Testis (tissue), 2 donors: ENCODE data around the gene EPHA5.

Source experiments
- POLR2A ChIP-seq: fragments of 450-650 bp; IDR thresholded peaks from one replicate; pipeline ENCODE4 v1.6.1; 2017; ENCODE audit warnings: antibody characterized with exemption, mild to moderate bottlenecking, moderate library complexity
- TF ChIP-seq, protein P1 (sequence below), 3 experiments: fragments of 450-650 bp in 2 of 3; fragments of 200-600 bp in 1 of 3; sonication (generic) in 1 of 3; IDR thresholded peaks; one replicate each; pipeline ENCODE4 v1.5.1; 2016 to 2019; ENCODE audit warnings: antibody characterized with exemption in 3 of 3, mild to moderate bottlenecking in 2 of 3, moderate library complexity in 1 of 3

DNA sequence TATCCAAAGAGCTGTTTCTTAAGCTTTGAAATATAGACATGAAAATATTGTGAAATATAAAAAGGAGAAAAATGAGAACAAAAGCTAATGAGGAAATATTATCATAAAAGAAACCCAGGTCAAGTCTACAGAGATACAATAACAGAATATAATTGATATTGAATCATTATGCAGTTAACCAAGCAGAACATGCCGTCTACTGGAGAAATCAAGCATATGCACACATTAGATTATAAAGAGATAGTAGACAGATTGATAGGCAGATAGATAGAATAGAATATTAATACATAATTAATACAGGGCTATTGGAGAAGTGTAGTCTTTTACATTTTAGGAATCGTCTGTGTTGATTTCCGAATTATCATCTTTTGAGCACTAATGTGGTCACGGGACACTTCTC lies 208.5 kb downstream of the EPHA5 start:
- no peak for TF ChIP-seq POLR2A
- TF ChIP-seq, protein P1, sequence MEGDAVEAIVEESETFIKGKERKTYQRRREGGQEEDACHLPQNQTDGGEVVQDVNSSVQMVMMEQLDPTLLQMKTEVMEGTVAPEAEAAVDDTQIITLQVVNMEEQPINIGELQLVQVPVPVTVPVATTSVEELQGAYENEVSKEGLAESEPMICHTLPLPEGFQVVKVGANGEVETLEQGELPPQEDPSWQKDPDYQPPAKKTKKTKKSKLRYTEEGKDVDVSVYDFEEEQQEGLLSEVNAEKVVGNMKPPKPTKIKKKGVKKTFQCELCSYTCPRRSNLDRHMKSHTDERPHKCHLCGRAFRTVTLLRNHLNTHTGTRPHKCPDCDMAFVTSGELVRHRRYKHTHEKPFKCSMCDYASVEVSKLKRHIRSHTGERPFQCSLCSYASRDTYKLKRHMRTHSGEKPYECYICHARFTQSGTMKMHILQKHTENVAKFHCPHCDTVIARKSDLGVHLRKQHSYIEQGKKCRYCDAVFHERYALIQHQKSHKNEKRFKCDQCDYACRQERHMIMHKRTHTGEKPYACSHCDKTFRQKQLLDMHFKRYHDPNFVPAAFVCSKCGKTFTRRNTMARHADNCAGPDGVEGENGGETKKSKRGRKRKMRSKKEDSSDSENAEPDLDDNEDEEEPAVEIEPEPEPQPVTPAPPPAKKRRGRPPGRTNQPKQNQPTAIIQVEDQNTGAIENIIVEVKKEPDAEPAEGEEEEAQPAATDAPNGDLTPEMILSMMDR (IDR thresholded peaks at IDR 0.05): no peak
